SKM-1 treated with dmso at 0.1 percent for 144 hours (cell line): ENCODE measurements around the gene PUM2.
"Not testable (repeated sequence)": the region's sequence is repeated elsewhere in the genome, so short reads cannot be mapped to it uniquely, and the experiment has no call there.

Experiments used
- DNase-seq: peaks from one replicate; lab custom pipeline; 2025; ENCODE audit not compliant: unreplicated experiment; lab: John Stamatoyannopoulos, UW

PUM2 gene

DNA sequence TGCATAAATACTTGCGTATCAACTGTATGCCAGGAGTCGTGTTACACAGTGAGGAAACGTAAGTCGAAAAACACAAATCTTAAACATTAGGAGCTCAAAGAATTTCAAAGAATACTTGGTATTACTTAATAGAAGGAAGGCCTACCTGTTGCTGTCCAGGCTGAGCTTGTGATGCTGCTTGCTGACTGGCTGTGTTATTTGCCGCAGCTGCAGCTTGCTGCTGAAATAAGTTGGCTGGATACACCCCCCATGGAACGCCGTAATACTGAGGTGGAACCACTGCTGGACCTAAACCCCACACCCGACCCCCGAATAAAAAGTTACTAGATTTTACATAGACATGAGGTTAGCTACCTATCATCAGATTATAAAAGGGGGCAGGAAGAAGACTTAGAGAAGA lies 56.4 kb downstream of the PUM2 start:
- no peak for DNase-seq

DNA sequence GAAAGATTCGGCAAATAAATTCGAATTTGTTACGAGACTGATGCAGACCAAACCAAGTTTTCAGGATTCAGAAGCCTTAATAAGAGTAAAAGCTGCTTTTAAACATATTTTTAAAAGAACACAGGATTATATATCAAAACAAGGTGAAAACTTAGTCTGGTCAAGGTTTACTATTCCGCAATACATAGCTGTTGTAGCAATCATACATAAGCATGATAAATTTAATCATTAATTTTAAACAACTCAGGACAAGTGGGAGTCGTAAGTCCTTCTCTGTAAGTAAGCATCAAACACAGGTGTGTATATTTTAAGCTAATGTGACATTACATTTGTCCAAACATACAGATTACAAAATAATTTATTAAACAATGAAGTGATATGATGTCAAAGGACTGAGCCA lies 57.7 kb downstream of the PUM2 start:
- no peak for DNase-seq

DNA sequence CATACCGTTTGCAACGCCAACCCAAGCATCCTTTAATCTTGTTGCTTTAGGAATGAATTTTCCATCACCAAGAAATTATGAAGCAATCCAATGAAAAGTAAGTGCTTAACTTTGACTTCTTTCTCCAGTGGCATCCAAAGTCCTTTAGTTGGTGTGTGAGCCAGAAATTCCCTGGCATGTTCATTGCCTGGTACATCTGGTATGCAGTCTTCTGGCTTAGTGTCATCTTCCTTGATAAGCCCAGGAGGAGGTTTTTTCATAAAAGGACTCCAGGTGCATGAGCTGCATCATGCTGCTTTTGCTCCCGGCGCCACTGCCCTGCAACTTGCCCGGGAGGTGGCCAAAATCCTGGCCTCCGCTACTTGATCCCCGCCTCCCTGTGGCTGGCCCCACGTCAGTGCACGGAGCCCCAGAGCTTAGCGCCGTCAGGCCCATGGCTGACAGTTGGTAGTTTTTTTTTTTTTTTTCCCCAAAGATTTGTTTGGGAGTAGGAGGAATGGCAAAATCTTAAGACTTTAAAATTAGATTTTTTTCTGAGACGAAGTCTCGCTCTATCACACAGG lies 58.7 kb downstream of the PUM2 start:
- DNase-seq = no peak

DNA sequence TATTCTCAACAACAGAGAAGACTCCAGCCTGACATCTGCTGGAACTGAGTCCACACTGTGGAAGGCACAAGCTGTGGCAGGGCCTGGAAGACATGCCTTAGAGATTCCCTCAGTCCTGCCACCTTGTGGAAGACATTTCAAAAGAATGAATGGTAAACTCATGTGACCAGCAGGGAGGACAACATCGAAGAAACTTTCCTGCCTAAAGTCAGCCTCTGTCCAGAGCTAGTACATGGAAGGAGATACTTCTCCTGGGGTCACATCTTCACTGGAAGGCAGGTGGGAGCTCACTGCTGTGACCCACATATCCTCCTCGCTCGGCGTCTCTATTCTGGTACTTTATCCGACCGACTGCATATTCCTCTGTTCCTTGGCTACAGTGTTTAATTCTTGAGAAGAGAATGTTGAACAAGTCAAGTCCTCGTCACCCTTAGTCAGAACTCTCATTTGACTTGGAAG lies 59.5 kb downstream of the PUM2 start:
- DNase-seq = peak; percentile 75

DNA sequence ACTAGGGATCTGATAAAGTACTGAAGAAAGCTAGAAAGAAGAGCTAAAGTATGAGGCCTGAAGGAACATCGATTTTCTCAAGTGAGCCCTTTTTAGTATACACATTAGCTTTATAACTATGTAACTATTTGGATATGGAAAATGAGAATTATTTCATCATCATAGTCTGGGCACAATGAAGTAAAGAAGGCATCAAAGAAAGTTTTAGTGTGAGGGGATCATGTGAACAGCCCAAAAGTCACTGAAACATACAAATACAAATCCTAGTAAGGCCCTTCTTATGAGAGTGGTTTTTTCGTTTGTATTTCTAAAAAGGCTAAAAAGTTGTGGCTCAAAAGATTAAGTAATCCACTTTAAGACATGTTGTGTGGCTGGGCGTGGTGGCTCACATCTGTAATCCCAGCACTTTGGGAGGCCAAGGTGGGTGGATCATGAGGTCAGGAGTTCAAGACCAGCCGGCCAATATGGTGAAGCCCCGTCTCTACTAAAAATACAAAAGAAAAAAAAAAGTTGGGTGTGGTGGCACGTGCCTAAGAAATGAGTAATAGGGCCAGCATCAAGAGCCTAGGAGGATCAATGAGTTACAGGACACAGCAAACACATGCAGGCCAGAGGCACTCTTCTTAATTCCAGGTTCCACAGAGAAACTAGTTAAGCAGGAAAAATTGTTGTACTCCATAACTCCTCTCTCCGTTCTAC lies 61.9 kb downstream of the PUM2 start:
- DNase-seq = no peak

DNA sequence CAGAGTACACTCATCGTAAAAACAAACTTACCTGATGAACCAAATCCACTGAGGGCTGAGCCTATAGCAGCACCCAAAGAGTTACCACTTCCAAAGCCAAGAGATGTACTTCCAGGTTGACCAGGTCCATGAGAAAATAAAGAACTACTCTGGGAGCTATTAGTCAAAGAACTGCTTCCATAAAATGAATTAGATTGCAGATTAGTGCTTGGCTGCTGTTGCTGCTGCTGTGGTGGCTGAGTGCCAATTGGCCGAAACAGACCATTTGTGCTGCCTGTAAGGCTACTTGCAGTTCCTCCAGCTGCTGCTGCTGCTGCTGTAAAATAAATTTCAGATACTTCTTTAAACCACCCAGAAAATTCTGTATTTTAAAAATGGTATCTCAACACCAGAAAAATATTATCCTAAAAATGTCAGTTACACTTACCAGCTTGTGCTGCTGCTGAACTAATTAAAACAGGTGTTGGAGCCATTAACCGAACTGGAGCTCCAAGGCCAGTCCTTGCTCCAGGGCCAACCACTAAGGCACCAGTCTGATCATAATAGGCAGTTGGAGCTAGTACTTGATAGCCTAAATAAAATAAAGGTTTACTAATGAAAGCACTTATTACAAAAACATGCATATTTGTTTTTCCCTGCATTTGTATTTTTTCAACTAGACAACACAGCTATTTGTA lies 67.6 kb downstream of the PUM2 start:
- no peak for DNase-seq

DNA sequence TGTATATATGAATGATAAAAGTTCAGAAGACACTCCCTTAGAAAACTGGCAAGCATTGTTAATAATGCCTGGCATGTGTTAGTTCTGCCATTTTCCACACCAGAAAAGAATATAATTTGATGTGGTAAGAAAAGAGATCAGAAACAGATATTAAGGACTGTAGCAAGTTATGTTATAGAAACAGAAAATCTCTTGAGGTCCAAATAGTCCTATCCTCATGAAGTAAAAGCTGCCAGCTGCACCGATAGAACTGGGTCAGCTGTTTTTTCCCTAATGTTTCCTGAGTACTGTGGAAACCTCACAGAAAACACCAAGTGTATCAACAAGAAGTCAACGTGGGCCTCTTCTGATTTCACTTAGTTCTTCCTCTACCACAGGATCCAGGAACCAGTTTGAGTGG lies 68.8 kb downstream of the PUM2 start:
- no peak for DNase-seq

DNA sequence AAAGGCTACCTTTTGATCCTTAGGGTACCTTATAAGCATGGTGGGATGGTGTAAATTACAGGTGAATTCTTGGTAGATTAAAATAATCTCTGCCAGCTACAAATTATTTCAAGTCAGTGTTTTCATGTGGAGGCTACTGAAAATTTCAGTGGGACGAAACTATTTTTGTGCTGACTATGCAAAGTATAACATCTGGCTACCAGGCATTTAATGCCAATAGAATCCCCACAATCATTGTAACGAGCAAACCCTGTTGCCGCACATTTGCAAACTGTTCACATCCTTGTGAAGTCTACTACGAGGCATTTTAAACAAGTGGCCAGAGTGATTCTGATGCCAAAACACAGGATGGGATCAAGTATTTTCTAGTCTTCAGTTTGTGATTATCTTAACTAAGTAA lies 77.6 kb downstream of the PUM2 start:
- no peak for DNase-seq

DNA sequence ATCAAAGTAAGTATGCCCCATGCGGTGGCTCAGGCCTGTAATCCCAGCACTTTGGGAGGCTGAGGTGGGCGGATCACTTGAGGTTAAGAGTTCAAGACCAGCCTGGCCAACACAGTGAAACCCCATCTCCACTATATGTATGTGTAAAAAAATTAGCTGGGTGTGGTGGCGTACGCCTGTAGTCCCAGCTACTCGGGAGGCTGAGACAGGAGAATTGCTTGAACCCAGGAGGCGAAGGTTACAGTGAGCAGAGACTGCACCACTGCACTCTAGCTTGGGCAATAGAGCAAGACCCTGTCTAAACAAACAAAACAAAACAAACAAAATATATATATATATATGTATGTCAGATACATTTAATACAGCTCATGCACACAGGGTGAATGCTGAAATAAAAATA lies 82.3 kb downstream of the PUM2 start:
- not testable (repeated sequence) for DNase-seq

DNA sequence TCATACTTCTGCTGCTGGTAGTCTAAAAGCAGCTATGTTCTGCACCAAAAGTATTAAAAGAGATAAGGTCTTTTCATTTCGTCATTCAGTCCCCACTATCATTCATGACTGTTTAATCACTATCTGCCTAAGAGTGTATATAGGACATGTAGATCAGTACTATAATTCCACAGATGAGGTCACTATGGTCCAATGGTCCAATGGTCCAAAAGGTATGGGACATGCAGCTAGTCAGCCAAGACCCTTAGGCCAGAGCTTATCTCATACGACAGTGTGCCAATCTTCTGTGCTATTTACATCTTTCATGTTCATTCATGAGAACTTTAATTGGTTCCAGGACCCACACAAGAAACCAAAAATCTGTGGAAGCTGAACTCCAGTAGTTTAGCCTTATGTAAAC lies 83.1 kb downstream of the PUM2 start:
- DNase-seq = no peak

DNA sequence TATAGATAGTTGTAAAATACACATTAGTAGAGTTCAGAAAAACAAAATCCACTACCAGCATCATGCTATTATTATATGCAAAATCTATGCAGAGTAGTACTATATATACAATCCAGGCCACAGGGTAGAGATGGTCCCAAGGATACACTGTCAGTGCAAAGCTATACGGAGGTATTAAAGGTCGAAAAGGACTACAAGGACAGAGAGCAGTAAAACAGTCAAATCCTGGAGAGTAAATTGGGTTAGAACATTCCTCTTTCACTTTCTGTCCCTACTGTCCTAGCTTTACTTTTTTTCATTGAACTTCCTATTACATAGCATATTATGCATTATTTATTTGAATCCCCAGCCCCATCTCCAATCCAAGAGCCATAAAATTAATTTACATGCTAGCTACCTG lies 86.0 kb downstream of the PUM2 start:
- no peak for DNase-seq

DNA sequence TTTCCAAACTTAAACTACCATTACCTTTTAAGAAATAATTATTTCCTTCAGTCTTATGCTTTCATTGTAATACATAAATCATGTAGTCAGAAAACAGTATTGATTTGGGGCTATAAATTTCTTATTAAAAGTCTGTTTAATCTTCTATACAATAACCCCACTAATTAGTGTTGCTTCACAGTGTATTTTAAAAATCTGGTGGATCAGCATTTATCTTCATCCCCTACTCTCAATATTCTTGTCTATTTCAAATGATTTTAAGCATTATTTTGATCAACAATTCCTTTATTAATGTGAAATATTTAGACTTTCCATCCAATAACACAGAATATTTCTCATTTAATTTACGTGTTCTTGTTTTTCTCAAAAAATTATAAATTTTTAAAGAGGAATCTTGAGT lies 93.2 kb downstream of the PUM2 start:
- no peak for DNase-seq

DNA sequence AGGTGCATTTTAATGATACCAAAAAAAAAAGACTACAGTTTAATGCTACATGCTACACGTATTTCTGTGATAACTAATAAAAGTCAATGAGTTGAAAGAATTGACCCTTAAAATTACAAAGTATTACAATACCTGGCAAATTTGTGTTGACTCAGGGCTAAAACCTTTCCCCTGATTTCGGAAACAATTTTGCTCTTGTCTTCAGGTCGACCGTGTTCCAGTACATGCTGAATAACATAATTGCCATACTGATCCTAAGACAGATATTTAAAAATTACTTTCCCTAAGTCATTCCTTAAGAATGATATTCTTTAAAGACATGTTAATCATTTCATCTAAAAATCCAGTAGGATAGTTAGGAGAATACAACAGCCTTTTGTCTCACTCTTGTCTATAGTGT lies 95.9 kb downstream of the PUM2 start:
- DNase-seq = no peak

DNA sequence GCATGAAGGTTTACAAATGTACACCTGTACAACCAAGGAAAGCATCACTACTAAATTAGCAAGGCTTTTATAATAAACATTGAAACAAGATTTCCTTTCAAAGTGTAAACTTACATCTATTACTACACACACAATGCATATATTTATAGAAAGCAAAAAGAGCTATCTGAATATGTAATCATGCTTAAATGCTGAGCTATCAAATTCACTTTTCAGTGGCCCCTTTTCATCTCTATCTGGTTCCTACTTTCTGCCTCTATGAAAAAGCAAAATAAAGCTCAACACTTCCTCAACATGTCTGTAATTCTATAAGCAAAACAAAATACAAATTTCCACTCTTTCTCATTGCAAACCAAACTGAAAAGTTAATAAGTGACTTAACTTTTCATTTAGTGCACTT lies 100.2 kb downstream of the PUM2 start:
- no peak for DNase-seq

DNA sequence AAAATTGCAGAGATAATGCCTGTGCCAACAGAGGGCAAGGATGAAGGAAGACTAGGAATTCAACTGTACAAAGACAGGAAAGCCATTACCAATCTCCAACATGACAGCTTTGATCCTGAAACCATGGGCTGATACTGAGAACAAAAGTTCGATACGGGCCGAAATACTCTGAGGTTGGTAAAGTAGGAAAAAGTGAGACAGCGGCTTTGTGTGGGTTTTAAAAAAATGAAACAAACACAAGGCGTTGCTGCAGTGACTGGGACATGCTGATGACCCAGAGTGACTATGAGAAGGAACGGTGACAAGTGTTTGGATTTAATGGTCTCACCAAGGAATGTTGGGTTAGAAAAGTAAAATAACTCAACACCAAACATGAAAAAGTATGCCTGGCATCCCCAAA lies 101.5 kb downstream of the PUM2 start:
- DNase-seq = no peak

DNA sequence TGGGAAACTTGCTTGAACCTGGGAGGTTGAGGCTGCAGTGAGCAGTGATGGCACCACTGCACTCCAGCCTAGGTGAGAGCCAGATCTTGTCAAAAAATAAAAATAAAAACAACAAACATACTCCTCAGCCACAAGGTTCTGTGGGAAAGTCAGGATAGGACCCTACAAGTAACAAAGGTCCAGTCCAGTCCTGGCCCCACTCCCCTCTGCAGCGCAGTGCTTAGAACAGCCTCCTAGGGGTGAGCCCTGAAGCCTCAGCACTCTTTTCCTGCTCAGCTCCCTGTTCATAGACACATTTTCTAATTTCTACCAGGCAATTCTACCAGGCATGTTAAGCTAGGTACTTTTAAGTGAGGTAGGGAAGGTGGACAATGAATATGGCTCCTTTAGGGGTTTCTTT lies 103.6 kb downstream of the PUM2 start:
- DNase-seq = no peak

DNA sequence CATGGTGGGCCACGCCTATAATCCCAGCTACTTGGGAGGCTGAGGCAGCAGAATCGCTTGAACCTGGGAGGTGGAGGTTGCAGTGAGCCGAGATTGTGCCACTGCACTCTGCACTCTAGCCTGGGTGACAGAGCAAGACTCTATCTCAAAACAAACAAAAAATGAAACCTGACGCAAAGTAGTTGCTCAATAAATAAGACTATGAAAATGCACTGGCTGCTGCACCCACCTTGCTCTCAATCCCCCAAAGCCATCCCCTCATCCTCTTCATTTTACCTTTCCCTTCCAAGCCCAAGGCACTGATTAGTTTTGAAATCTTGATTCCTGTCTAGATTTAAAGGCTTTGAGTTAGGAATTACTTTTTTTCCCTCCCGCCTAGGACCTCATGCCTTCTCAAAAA lies 107.0 kb downstream of the PUM2 start:
- not testable (repeated sequence) for DNase-seq

DNA sequence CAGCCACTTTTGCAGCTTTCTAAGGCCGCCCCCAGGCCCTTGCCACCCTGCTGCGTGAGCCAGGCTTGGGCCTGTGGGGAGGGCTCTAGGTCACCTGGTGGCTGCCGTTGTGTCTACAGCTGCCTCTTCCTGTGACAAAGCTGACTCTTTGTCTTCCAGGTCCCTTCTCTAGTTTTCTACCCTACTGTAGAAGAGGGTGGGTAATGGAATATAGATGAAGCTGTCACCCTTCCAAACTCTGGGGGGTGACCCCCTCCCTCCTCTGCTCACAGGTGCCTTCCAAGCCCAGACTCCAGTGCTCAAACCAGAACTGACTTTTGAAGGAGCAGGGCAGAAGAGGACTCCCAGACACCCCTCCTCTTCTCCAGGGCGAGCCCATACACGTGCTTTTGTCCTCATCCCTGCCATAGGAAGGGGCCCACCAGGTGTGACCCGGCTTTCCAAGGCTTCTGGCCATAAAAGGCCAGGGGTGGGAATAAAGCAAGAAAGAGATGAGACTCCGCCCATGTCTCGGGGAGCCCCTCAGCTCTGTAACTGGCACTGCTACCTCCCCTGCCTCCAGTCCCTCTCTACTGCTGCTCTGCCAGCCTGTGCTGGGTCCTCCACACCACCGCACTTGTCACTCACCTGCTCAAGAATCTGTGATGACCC lies 107.8 kb downstream of the PUM2 start:
- DNase-seq = no peak

DNA sequence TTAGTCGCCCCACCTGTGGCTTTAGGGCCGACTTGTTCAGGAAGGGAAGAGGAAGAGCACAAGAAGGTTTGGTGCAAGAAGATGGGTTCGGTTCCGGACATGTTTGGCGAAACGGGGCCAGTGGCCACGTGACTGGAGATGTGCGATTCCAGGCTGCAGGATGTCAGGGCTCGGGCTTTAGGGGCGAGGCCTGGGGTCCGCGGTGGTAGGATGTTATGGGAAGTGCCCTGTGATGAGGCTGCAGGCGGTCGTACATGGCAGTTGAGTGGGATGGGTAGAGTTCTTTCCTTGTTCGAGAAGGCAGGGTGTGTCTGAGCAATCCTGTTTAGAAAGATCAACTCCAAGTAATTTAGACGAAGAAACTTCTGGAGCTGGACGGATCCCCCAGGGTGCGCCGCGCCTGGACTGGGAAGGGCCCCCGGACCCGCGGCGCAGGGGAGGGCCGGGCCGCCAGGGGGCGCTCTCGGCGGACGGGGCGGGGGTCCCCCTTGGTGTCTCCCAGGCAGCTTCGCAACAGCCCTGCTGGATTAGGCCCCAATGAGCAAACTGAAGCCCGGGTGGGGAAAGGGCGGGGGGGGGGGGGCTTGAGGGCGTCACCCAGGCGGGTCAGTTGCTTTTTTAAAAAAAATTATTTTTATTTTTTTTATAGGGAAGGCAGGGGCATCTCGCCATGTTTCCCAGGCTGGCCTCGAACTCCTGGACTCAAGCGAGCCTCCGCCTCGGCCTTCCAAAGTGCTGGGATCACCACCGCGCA lies 108.5 kb downstream of the PUM2 start:
- DNase-seq = no peak

DNA sequence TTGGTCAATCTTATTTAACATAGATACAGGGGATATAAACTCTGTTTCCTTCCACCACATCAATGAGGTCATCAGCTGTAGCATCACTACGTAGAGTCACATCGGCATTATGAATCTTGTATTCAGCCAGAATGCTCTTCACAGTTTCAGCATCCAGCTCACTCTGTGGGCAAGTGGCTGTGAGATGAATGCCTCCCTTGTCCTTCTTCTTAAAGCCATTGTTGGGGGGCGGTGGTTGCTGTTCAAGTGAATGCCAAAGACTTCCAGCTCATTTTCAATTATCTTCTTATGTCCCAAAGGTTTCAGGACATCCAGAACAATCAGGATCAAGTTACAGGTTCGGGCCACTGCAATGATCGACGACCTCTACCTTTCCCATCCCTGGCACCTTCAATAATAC lies 110.4 kb downstream of the PUM2 start:
- DNase-seq = not testable (repeated sequence)

DNA sequence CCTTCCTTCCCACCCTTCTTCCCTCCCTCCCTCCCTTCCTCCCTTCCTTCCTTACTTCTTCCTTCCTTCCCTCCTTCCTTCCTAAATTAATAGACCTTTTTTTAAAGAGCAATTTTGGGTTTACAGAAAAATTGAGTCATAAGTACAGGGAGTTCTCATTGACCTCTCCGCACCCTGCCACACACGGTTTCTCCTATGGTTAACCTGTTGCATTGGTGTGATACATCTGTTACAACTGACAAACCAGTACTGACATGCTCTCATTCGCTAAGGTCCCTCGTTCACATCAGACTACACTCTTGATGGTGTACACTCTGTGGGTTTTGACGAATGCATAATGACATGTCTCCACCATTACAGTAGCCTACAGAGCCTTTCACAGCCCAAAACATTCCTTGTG lies 114.1 kb downstream of the PUM2 start:
- DNase-seq = no peak
